Mucosa of stomach (tissue), 1 donor: ENCODE data around the gene NOS2.
"Not testable (repeated sequence)": the region's sequence is repeated elsewhere in the genome, so short reads cannot be mapped to it uniquely, and the experiment has no call there.

Source experiments
- H3K27me3 ChIP-seq: one replicate; pipeline ENCODE4 v1.7.0; 2013; ENCODE audit warnings: mild to moderate bottlenecking, low read length; ENCODE audit not compliant: control insufficient read depth, insufficient read depth
- H3K36me3 ChIP-seq: one replicate; pipeline ENCODE4 v1.7.0; 2013; ENCODE audit warnings: low read length; ENCODE audit not compliant: control insufficient read depth, insufficient read depth
- H3K4me1 ChIP-seq: one replicate; pipeline ENCODE4 v1.7.0; 2013; ENCODE audit warnings: mild to moderate bottlenecking, low read length; ENCODE audit not compliant: control insufficient read depth, insufficient read depth
- H3K4me3 ChIP-seq: one replicate; pipeline ENCODE4 v1.7.0; 2013; ENCODE audit warnings: low read length
- H3K9ac ChIP-seq: one replicate; pipeline ENCODE4 v1.7.0; 2013; ENCODE audit warnings: mild to moderate bottlenecking, low read length, moderate library complexity
- H3K9me3 ChIP-seq: one replicate; pipeline ENCODE4 v1.7.0; 2013; ENCODE audit warnings: mild to moderate bottlenecking, low read length, moderate library complexity; ENCODE audit not compliant: control insufficient read depth
- donor health status: Pancreatic carcinoma.

Gene NOS2

GRCh38 chr17:27800522-27800921 lies at the start of gene NOS2:
NOS2 (minus strand) TSS chr17:27800529; CDS start chr17:27798809, 1,720 bp downstream.
- Histone ChIP-seq H3K27me3 (peaks cover 3% of the 10 kb centered on the region), H3K9ac (no peak within 1 kb of the TSS), H3K9me3 (no peaks in the 10 kb centered on the region), H3K4me1 (peaks cover under 1% of the 10 kb centered on the region), H3K4me3 (no peak within 1 kb of the TSS), H3K36me3 (no peaks in the 10 kb centered on the region)

- Histone ChIP-seq H3K4me3 (no peak overlapping the region), H3K36me3 (no peaks in the 10 kb centered on the region), H3K9ac (no peak overlapping the region), H3K9me3 (no peaks in the 10 kb centered on the region), H3K27me3 (peaks cover 11% of the 10 kb centered on the region), H3K4me1 (peaks cover 8% of the 10 kb centered on the region)
Measured at GRCh38 chr17:27849474-27850185, 49.3 kb upstream of the NOS2 start.

- peaks cover 8% of the 10 kb centered on the region for H3K4me1 ChIP-seq
- no peaks in the 10 kb centered on the region for H3K9me3 ChIP-seq
- H3K4me3 ChIP-seq = no peak overlapping the region
- H3K9ac ChIP-seq = no peak overlapping the region
- H3K27me3 ChIP-seq = peaks cover 11% of the 10 kb centered on the region
- H3K36me3 ChIP-seq = no peaks in the 10 kb centered on the region
Measured at GRCh38 chr17:27848931-27849330, 48.6 kb upstream of the NOS2 start.

- H3K9ac ChIP-seq, H3K9me3 ChIP-seq, H3K4me3 ChIP-seq, H3K36me3 ChIP-seq, H3K4me1 ChIP-seq, H3K27me3 ChIP-seq: not testable (repeated sequence)
Measured at GRCh38 chr17:27846808-27847307, 46.5 kb upstream of the NOS2 start.

GRCh38 chr17:27846042-27846655 lies 45.8 kb upstream of the NOS2 start:
- H3K9ac ChIP-seq = no peak overlapping the region
- H3K4me3 ChIP-seq = no peak overlapping the region
- H3K27me3 ChIP-seq = peaks cover 4% of the 10 kb centered on the region
- peaks cover 8% of the 10 kb centered on the region for H3K4me1 ChIP-seq
- no peaks in the 10 kb centered on the region for H3K36me3 ChIP-seq
- no peaks in the 10 kb centered on the region for H3K9me3 ChIP-seq

- Histone ChIP-seq H3K9ac (no peak overlapping the region), H3K4me3 (no peak overlapping the region), H3K36me3 (no peaks in the 10 kb centered on the region), H3K4me1 (peaks cover 8% of the 10 kb centered on the region), H3K9me3 (no peaks in the 10 kb centered on the region), H3K27me3 (peaks cover 4% of the 10 kb centered on the region)
Measured at GRCh38 chr17:27845264-27846041, 45.1 kb upstream of the NOS2 start.

GRCh38 chr17:27840688-27841087 lies 40.4 kb upstream of the NOS2 start:
- H3K4me1 ChIP-seq = no peaks in the 10 kb centered on the region
- no peaks in the 10 kb centered on the region for H3K27me3 ChIP-seq
- H3K36me3 ChIP-seq = no peaks in the 10 kb centered on the region
- no peaks in the 10 kb centered on the region for H3K9me3 ChIP-seq
- no peak overlapping the region for H3K4me3 ChIP-seq
- H3K9ac ChIP-seq = no peak overlapping the region

- H3K4me3 ChIP-seq, H3K9me3 ChIP-seq, H3K9ac ChIP-seq, H3K36me3 ChIP-seq, H3K4me1 ChIP-seq, H3K27me3 ChIP-seq: not testable (repeated sequence)
Measured at GRCh38 chr17:27840406-27840678, 40.0 kb upstream of the NOS2 start.

GRCh38 chr17:27839571-27840405 lies 39.5 kb upstream of the NOS2 start:
- not testable (repeated sequence) for H3K4me1 ChIP-seq, H3K36me3 ChIP-seq, H3K27me3 ChIP-seq, H3K4me3 ChIP-seq, H3K9me3 ChIP-seq, H3K9ac ChIP-seq

- not testable (repeated sequence) for H3K4me3 ChIP-seq, H3K4me1 ChIP-seq, H3K9ac ChIP-seq, H3K27me3 ChIP-seq, H3K36me3 ChIP-seq, H3K9me3 ChIP-seq
Measured at GRCh38 chr17:27838607-27839006, 38.3 kb upstream of the NOS2 start.

- H3K27me3 ChIP-seq, H3K36me3 ChIP-seq, H3K4me1 ChIP-seq, H3K9me3 ChIP-seq, H3K4me3 ChIP-seq, H3K9ac ChIP-seq: not testable (repeated sequence)
Measured at GRCh38 chr17:27837769-27838168, 37.4 kb upstream of the NOS2 start.

- no peak overlapping the region for H3K9ac ChIP-seq
- no peak overlapping the region for H3K4me3 ChIP-seq
- no peaks in the 10 kb centered on the region for H3K27me3 ChIP-seq
- H3K36me3 ChIP-seq = no peaks in the 10 kb centered on the region
- H3K4me1 ChIP-seq = no peaks in the 10 kb centered on the region
- H3K9me3 ChIP-seq = no peaks in the 10 kb centered on the region
Measured at GRCh38 chr17:27836651-27837050, 36.3 kb upstream of the NOS2 start.
